Glutamatergic neuron (in vitro differentiated cells): ENCODE measurements around the gene TARBP2. TPM values are rescaled to one million over a fixed set of nuclear protein-coding genes. Genes with fewer than 3 reads are reported as not detected.

Experiments used
- DNase-seq: peaks from one replicate; pipeline ENCODE4 v3.0.0; 2022
- H3K27ac Mint-ChIP-seq: one replicate; pipeline ENCODE4 v1.8.0; 2020; ENCODE audit warnings: mild to moderate bottlenecking, mixed read lengths, inconsistent platforms; ENCODE audit not compliant: unreplicated experiment
- H3K27me3 Mint-ChIP-seq: one replicate; pipeline ENCODE4 v1.8.0; 2020; ENCODE audit warnings: mild to moderate bottlenecking, moderate library complexity, mixed read lengths, inconsistent platforms; ENCODE audit not compliant: unreplicated experiment
- H3K36me3 Mint-ChIP-seq: one replicate; pipeline ENCODE4 v1.8.0; 2020; ENCODE audit warnings: mild to moderate bottlenecking, mixed read lengths, inconsistent platforms; ENCODE audit not compliant: unreplicated experiment
- H3K4me1 Mint-ChIP-seq: one replicate; pipeline ENCODE4 v1.8.0; 2020; ENCODE audit warnings: mild to moderate bottlenecking, low read depth, mixed read lengths, inconsistent platforms; ENCODE audit not compliant: unreplicated experiment
- H3K4me3 Mint-ChIP-seq: one replicate; pipeline ENCODE4 v1.8.0; 2020; ENCODE audit warnings: mild to moderate bottlenecking, mixed read lengths, inconsistent platforms; ENCODE audit not compliant: unreplicated experiment
- H3K9me3 Mint-ChIP-seq: one replicate; pipeline ENCODE4 v1.8.0; 2020; ENCODE audit warnings: mild to moderate bottlenecking, moderate library complexity, mixed read lengths, inconsistent platforms; ENCODE audit not compliant: unreplicated experiment
- CTCF ChIP-seq: fragments of 200-600 bp; sonication (generic); IDR thresholded peaks from one replicate; pipeline ENCODE4 v1.5.0; 2021; ENCODE audit not compliant: partially characterized antibody, unreplicated experiment
- total RNA-seq: library from RNA; stranded (reverse); fragmentation: NEBNext Ultra II Directional; extraction: Animal tissue kit (Norgen Biotek cat#: 25700); gene quantifications from one replicate; pipeline ENCODE4 v1.2.1, GENCODE V29; 2021; ENCODE audit not compliant: unreplicated experiment

Gene TARBP2
- total RNA-seq, 1 donor from 2014 or later = 49.0 TPM

- Mint-ChIP-seq H3K27me3 (peaks cover 30% of the 10 kb centered on the region), H3K27ac (peak overlapping the region; percentile 95), H3K9me3 (peaks cover 15% of the 10 kb centered on the region), H3K4me3 (peak overlapping the region; percentile 91), H3K36me3 (no peaks in the 10 kb centered on the region), H3K4me1 (peaks cover 21% of the 10 kb centered on the region)
- TF ChIP-seq CTCF = no peak
- no peak for DNase-seq
These were observed 615 bp downstream of the TARBP2 start for GRCh38 chr12:53501615-53502181.

- Mint-ChIP-seq H3K27me3 (peaks cover 27% of the 10 kb centered on the region), H3K27ac (peak overlapping the region; percentile 95), H3K4me3 (peak overlapping the region; percentile 91), H3K9me3 (peaks cover 15% of the 10 kb centered on the region), H3K4me1 (peaks cover 18% of the 10 kb centered on the region), H3K36me3 (no peaks in the 10 kb centered on the region)
- TF ChIP-seq CTCF = no peak
- no peak for DNase-seq
These were observed 1.2 kb downstream of the TARBP2 start for GRCh38 chr12:53502331-53502730.

GRCh38 chr12:53502983-53503728, 2.1 kb downstream of the TARBP2 start:
- H3K27ac Mint-ChIP-seq = no peak overlapping the region
- peaks cover 16% of the 10 kb centered on the region for H3K4me1 Mint-ChIP-seq
- no peak for TF ChIP-seq CTCF
- H3K36me3 Mint-ChIP-seq = no peaks in the 10 kb centered on the region
- no peak overlapping the region for H3K4me3 Mint-ChIP-seq
- peaks cover 26% of the 10 kb centered on the region for H3K27me3 Mint-ChIP-seq
- peaks cover 13% of the 10 kb centered on the region for H3K9me3 Mint-ChIP-seq
- no peak for DNase-seq

GRCh38 chr12:53504004-53504920, 3.2 kb downstream of the TARBP2 start:
- no peak overlapping the region for H3K27ac Mint-ChIP-seq

More at GRCh38 chr12:53504004-53504920, 3.2 kb downstream of the TARBP2 start:
- Mint-ChIP-seq H3K9me3 (peaks cover 4% of the 10 kb centered on the region), H3K27me3 (peaks cover 16% of the 10 kb centered on the region), H3K36me3 (no peaks in the 10 kb centered on the region), H3K4me3 (no peak overlapping the region), H3K4me1 (peaks cover 15% of the 10 kb centered on the region)
- no peak for DNase-seq
- no peak for TF ChIP-seq CTCF
